ENCODE results near the gene DAZ2.
"Not testable (repeated sequence)": the region's sequence is repeated elsewhere in the genome, so short reads cannot be mapped to it uniquely, and the experiment has no call there.

DAZ2 gene

GRCh38 chrY:23219233-23219632, at the start of gene DAZ2:
TSS of gene DAZ2 (plus strand) at chrY:23219533. CDS start at chrY:23219741, 208 bp downstream.
- not testable (repeated sequence) for H3K27me3 Mint-ChIP-seq; H3K4me3 Mint-ChIP-seq; H3K4me1 Mint-ChIP-seq (ENCODE audit: low read depth); H3K27ac Mint-ChIP-seq; H3K36me3 Mint-ChIP-seq; H3K9me3 Mint-ChIP-seq (ENCODE audit: low read depth)

- not testable (repeated sequence) for H3K4me1 Mint-ChIP-seq (ENCODE audit: low read depth); H3K27ac Mint-ChIP-seq; H3K27me3 Mint-ChIP-seq; H3K36me3 Mint-ChIP-seq; H3K4me3 Mint-ChIP-seq; H3K9me3 Mint-ChIP-seq (ENCODE audit: low read depth)
Measured at GRCh38 chrY:23198908-23199307, 20.4 kb upstream of the DAZ2 start, which contains the start of gene DAZ1. TSS of gene DAZ1 (minus strand) at chrY:23199008. CDS start at chrY:23198800, 208 bp downstream.

DNA sequence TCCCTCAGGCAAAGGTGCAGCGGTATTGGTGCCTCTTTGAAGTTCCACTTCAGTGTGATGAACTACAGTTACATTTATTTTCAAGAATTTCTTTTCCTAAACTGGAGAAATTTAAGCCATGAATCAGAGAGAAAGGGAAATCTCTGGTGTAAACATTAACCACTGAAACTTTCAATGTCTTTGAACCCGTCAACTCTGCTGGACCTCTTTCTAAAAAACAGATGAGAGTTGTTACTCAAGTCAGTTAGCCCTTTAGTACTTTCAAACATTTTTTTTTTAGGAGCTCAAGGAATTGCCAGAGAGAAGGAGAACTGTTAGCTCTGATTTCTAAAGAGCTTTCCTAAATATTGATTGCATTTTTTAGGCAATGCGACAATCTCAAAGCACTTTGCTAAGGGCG, 11.9 kb upstream of the DAZ2 start:
- not testable (repeated sequence) for H3K9me3 Mint-ChIP-seq (ENCODE audit: low read depth); H3K4me1 Mint-ChIP-seq (ENCODE audit: low read depth); H3K36me3 Mint-ChIP-seq; H3K4me3 Mint-ChIP-seq; H3K27ac Mint-ChIP-seq; H3K27me3 Mint-ChIP-seq

DNA sequence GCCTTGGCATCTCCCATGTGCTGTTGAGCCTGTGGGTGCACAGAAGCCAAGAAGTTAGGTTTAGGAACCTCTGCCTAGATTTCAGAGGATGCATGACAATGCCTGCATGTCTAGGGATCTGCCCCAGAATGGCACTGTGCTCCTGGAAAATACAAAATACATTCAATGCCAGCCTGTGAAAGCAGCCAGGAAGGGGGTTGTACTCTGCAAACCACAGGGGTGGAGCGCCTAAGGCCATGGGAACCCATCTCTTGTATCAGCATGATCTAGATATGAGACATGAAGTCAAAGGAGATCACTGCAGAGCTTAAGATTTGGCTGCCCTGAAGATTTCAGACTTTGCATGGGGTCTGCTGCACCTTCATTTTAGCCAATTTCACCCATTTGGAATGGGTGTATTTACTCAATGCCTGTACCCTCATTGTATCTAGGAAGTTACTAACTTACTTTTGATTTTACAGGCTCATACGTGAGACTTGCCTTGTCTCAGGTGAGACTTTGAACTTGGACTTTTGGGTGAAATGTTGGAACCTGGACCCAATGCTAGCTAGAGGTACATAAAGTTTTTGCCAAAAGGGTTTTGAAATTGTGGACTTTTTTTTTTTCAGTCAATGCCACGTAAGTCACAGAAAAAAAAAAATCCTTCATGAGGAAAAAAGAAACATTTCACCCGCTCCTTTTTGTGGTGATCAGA, 9.4 kb upstream of the DAZ2 start:
- not testable (repeated sequence) for H3K27me3 Mint-ChIP-seq; H3K4me1 Mint-ChIP-seq (ENCODE audit: low read depth); H3K4me3 Mint-ChIP-seq; H3K27ac Mint-ChIP-seq; H3K36me3 Mint-ChIP-seq; H3K9me3 Mint-ChIP-seq (ENCODE audit: low read depth)

- H3K27ac Mint-ChIP-seq; H3K4me1 Mint-ChIP-seq (ENCODE audit: low read depth); H3K36me3 Mint-ChIP-seq; H3K27me3 Mint-ChIP-seq; H3K9me3 Mint-ChIP-seq (ENCODE audit: low read depth); H3K4me3 Mint-ChIP-seq: not testable (repeated sequence)
Measured at GRCh38 chrY:23210681-23211080, 8.7 kb upstream of the DAZ2 start.

All from activated naive CD8-positive, alpha-beta T cell (primary cell).